ENCODE results near the gene DOC2B.

Gene DOC2B

DNA sequence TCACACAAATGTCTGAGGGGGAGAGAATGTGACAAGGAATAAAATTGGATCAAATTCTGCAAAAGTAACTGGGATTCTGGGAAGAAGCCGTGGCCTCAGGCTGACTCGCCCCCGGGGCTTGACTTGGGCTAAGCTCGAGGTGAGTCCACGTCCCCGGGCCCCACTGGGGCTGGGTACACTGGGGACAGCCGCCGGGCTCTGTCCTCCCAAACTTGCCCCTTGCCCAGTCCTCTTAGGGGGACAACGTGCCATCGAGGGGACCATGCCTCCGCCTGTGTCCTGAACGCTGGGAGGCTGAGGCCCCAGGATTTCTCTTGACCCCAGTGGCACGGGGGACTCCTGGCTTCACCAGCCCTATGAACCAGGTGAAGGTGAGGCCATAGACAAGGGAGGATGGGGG is 21.1 kb downstream of the DOC2B start:
- no peak for DNase-seq

DNA sequence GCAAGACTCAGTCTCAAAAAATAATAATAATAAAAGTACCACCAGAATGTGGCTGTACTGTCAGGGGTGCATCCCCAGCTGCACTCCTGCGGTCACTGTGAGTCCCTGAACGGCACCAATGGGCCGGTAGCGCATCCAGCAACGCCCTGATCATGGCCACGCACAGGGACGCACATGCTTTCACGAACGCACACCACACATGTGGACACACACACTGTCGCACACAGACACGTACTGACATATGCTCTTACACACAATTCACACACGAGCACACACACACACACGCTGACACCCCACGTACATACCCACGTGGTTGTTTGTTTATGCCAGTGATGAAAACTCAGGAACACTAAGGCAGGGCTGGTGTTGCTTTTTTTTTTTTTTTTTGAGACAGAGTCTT is 21.8 kb downstream of the DOC2B start:
- no peak for DNase-seq

DNA sequence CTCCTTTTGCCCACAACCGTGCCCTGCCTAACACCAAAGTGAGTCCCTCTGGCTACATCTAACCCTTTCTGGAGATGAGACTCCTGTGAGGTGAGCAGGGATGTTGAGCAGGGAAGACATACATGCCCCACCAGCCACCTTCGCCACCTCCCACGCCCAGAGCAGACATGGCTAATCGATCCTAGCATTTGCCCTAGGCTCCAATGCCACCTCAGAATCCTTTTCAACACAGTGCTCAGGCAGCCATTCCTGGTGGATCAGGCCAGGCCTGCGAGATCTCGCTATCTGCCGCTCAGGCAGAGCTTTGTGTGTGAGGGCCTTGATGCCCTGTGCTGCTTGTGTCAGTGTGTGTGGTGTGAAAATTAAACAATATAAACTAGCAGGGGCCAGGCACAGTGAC is 23.1 kb downstream of the DOC2B start:
- no peak for DNase-seq

DNA sequence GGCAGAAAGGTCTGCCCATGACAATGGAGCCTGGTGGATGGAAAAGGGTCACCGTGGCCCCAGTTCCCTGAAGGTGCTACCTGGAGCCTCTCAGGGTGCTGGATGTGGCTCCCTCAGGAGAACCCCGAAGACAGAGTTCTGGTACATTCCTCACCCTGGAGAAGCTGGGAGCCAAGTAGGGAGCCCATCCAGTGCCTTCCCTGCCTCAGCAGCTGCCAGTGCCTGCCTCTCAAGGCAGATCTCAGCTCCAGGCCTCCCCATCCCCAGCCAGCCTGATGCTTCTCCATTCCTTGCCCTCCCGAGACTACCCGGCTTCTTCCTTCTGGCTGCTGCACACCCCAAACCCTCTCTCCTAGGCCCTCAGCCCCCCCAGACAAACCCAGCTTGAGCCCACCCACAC is 23.5 kb downstream of the DOC2B start:
- no peak for DNase-seq

DNA sequence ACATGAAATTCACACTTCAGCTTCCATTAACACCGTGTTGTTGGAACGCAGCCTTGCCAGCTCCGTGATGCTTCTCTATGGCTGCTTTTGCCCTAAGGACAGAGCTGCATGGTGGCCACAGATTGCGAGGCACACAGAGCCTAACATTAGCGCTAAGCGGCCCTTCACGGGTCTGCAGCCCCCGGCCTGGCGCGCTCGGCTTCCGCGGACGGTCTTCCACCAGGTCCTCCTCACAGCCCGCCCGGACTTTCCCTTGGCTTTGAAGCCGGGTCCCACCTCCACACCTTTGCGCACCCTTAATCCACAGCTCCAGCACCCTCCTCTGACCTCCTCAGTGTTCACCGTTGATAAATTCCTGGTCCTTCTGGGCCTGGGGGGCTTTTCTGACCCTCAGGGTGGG is 24.5 kb downstream of the DOC2B start:
- no peak for DNase-seq

DNA sequence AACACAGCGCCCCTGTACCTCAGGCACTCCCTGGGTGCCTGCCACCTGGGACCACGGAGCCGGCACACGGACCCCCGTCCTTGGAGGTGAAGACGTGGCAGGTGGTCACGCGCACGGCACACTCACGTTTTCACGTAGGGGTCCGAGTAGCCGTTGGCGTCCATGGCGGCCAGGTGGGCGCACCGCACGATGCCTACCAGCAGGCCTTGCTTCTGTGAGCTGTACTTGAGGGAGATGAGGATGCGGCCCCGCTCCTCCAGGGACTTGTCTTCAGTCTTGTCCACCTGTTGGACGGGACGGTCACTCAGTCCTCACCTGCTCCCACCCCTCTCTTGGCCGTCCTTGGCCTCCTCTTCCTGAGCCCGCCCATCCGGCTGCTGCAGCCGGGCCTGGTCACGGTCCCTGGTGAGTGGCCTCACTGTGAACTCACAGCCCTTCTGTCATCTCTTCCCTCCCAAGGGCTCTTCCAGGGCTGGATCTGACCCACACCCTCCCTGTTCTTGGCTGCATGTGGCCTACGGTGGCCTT is 25.3 kb downstream of the DOC2B start:
- DNase-seq, result no peak

DNA sequence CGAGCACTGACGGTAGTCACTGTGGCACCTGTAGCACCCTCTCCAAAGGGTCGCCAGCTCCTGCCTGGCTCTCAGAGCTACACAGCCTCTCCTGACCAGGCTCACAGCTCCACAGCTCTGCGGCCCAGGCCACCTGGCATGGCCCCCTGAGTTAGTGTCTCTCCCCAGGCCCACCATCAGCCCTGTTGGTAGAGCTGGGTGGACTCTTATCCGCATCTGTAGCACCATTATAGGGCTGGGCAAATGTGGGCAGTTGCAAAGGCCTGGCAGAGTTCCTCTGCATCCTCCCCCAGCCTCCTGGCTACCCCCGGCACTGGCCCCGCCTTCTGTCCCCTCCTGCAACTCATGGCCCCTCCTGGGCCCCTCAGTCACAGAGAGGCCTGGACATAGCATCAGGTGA is 25.9 kb downstream of the DOC2B start:
- no peak for DNase-seq

DNA sequence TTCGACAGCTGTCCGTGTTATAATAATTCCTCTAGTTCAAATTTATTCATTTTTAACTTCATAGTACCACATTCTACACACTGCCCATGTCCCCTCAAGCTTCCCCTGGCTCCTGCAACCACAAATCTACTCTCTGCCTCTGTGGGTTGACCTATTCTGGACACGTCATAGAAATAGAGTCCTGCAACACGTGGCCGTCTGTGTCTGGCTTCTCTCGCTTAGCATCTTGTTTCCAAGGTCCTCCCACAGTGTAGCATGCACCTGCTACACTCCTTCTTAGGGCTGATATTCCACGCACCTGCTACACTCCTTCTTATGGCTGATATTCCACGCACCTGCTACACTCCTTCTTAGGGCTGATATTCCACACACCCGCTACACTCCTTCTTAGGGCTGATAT is 27.6 kb downstream of the DOC2B start:
- DNase-seq, result no peak

DNA sequence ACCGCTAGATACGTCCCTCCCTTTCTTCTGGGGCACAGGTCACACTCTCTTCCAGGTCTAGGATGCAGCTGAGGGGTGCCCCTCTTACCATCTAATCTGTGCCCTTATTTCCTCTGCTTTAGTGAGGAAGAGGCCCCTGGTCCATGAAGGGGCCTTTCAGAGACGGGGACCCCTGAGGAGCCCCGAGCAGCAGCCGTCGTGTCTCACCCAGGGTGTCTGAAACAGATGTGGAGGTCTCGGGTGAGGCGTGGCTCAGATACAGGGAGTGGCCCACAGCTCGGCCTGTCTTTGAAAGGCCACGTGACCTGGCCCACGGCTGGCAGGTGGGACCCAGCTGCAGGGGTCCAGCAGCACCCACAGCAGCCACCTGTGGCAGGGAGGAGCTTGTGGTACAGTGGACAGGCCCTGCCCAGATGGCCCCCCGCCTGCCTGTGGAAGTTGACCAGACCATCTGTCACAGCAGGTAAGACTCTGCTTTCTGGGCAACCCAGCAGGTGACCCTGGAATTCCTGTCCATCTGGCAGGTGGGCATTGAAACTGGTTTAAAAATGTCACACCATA is 28.5 kb downstream of the DOC2B start:
- no peak for DNase-seq

DNA sequence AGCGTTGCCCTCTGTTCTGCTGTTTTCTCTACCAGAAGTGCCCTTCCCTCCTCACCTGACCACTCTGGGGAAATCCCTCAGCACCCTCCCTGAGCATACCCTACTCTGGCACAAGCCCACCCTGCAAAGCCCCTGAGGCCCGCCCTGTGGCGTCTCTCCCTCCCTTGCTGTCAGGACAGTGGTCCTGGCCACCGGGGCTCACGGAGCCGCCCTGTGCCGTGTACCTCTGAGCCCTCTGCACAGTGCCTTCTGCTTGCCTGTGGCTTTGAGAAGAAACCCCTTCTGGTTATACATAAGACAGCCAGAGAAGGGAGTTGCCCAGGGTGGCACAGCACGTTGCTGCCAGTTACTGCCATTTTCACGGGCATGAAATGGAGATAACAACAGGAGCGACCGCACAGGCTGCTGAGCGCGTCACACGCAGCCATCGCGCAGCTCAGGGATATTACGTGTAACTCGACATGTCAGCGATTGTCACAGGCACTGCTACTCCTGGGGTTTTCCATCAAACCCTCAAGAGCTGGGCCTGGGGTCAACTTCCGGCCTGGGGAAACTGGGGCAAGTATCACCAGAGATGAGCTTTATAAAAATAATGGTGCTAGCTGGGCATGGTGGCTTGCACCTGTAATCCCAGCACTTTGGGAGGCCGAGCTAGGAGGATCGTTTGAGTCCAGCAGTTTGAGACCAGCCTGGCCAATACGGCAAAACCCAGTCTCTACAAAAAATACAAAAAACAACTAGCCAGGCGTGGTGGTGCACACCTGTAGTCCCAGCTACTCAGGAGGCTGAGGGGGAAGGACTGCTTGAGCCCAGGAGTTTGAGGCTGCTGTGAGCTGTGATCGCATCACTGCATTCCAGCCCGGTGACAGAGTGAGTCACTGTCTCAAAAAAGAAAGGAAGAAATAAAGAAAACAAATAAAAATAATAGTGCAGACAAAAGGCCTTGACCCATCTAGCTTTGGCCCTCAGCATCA is 29.3 kb downstream of the DOC2B start:
- no peak for DNase-seq

DNA sequence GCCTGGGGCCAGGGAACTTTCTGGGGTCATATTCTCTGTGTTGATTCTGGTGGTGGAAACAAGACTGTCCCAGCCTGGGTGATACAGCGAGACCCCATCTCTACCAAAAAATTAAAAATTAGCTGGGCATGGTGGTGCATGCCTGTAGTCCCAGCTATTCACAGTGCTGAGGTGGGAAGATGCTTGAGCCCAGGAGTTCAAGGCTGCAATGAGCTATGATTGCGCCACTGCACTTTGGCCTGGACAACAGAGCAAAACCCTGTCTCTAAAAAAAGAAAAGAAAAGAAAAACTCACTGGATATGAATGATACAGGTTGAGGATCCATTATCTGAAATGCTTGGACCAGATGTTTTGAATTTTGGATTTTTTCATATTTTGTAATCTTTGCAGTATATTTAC is 30.4 kb downstream of the DOC2B start:
- no peak for DNase-seq

DNA sequence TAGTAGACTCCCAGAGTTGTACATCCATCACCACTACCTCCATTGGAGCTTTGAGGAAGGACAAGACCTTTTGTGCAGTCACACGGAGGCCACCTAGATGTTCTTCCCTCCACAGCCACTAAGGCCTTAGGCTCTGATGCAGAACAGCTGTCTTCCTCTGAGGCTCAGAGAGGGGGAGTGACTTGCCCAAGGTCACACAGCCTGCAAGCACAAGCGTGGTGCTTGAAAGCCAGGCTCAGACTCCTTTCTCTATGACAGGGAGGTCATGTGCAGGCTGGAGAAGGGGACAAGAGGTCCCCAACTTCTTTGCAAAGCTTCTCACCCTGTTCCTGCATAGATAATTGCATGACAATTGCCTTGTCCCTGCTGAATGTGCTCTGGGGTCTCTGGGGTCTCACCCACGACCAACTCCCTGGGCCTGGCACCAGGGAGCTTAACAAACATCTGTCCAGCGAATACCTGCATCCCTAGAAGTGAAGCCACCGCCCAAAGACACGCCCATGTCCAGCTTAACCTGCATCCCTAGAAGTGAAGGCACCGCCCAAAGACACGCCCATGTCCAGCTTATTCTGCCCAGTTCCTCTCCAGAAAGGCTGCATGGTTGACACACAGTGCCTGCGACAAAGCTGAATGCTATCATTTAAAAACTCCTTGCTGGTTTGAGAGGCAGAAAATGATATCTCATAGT is 31.4 kb downstream of the DOC2B start:
- DNase-seq, result no peak

DNA sequence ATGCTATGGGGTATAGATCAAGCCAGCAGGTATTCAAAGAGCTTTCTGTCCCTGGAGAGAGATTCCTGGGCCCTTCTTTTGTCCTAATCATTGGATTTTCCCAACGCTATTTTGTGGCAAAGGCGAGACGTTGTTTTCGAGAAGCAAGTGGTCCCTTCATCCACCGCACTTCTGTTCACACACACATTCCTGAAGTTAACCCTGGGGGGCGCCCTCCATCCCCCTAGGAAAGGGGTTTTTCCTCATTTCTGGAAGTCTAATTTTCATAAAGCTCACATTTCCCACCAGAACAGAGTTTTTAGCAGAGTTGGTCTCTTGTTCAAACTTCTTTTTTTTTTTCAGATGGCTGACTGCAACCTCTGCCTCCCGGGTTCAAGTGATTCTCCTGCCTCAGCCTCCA is 32.2 kb downstream of the DOC2B start:
- no peak for DNase-seq

DNA sequence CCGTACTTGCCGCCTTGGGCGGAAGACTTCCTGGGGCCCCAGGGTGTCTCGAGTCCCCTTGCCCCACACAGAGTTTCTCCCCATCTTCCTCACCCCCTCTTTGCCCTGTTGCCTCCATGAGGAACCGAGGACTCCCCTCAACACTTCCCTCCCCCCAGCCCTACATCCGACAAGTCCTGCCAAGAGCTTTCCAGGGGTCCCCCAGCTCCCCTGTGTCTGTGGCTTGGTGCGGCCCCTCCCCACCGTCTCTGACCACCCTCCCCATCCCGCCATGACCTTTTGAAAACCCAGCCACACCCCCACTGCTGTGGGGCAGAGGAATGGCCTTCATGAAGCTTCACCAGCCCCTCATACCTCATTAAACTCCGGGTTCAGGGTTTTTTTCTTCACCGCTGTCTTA is 32.7 kb downstream of the DOC2B start:
- DNase-seq, result no peak

DNA sequence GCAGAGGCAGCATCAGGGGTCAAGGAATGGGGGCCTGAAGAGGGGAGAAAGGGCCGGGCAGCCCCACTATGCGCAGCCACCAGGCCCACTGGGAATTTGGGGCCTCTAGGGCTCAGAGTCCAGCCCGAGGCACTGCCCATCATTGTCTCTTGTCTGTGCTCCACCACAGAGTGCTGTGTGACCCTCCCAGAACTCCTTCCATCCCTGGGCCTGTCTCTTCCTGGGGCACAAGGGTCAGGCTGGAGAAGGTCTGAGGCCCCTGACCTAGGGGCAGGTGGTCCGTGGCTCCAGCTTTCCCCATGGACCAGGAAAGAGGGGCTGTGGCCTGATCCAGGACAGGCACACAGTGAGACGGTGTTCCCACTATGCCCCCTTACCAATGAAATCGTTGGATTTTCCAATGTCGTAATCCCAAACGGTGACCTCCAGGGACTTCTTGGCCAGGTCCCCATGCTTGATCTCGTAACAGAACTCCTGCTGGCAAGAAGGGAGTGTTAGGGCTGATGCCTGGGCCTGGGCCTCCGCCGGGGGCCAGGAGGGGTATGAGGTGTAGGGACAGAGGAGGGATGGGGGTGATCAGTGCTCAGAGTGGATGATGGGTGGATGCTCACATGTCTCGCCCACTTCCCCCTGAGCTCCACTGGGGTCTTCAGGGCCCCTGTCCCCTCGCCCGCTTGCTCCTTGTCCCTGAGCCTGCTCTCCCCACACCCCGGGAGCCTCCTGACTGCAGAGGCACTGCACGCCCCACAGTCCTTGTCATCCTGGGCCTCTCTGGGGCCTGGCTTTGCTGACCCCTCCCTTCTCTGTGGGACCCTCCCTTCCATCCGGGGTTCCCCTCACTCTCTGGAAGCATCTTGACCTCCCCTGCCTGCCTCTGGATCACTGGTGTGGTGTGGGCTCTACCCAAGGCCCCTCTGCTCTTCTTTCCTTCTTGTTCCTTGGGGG is 33.4 kb downstream of the DOC2B start:
- DNase-seq, result no peak

DNA sequence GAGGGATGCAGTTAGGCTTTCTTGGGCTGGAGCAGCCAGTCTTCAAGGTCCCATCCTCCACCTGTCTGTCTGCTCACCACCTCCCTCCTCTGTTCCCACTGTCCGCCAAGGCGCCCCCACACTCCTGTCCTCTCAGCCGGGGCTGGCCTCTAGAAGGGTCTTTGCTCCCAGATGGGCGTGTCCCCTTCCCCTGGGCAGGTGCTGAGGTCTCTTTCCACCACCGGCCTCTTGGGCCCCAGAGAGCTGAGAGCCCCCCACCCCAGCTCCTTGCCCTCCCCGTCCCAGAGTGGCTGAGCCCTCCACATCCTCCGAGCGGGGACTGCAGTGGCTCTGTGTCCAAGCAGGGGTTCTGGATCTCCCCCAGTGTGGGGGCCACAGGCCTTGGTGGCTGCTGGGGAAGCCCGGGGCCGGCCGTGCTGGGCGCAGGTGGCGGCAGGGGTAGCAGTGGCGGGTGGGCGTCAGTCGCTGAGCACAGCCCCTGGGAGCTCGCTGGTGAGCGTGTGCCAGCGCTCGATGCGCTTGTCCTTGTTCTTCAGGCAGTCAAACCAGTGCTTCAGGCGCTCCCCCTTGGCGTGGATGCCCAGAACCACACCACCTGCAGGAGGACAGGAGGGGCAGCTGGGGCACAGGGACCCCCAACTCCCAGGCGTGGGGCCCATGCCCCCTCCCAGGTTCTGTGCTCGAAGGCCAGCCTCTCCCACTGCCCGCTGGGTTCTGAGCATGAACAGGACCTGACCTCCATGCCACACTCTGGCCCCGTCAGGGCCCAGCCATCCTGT is 34.3 kb downstream of the DOC2B start:
- no peak for DNase-seq

DNA sequence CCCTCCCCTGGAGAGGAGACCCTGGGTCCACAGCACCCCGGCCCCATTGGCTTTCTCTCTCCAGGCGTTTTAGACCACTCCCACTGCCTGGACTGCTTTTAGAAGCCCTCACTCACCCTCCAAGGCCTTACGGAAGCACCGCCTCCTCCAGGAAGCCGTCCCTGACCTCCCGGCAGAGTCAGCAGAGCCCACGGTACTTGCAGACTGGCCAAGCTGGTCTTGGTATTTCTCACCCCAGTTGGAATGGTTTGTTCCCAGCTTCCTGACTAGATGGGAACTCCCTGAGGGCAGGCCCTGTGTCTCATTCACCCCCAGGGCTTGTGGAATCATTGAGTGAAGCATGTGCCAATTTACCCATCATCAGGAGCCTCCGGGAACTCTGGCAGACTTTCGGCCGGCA is 34.9 kb downstream of the DOC2B start:
- no peak for DNase-seq

DNA sequence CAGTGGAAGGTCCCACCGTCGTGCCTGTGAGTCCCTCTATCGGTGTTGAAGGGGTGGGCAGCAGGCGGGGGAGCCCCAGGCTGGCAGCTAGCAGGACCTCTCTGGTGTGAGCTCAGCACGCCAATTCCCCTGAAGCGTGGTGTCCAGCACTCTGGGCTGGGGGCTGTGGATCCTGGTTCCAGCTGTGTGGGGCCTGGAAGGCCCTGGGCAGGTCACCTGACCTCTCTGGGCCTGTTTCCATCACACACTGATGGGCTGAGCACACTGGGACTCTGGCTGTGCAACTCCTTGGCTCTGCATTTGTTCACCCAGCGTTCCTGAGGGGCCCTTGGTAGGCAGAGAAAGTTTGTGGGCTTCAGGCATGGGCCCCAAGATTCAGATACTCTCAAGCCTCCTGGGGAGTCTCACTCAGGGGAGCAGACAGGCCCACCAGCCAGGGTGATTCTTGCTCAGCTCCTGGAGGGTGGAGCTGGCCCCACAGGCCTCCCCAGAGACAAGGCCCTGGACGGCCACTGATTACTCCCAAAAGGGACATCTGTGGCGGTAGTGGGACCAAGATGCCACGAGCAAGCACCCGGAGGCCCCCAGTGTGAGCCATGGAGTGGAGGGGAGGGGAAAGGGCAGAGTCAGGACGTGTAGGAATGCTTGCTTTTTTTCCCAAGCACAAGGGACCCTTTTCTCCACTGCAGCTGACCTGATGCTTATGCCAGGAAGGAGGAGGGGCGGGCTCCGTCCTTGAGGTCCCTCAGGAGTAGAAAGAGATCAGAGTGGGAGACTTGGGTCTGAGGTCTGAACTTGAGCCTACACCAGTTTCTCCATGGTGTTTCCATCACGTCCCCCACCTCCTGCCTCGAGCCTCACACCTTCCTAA is 35.5 kb downstream of the DOC2B start:
- DNase-seq, result peak; percentile 25

DNA sequence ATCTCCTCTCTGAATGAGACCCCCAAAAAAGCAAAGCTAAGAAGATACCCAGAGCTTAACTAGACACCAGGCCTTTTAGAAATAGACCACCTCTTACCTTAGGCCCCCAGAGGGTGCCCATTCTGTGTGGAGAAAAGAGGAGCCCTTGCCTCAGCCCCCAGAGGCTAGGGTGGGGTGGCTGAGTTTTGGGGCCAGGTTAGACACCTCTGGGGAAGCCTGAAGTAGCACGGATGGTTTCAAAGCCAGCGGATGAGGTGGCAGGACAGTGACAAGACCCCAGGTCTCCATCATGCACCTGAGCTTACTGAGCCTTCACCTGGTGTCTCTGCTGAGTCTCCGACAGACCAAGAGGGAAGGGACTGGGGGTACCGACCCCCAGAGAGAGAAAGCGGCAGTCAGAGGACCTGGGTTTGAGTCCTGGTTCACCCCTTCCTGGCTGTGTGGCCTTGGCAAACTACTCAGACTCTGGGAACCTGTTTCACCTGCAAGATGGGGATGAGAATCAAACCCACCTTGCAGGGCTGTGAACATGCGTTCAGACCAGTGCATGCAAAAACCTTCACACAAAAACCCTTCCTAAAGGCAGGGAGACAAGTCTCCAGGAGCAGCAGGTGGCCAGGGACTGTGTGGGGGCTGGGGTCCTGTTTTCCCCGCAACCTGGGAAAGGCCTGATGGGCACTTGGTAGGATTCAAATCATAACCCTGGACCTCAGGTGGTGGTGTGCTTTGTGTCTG is 36.3 kb downstream of the DOC2B start:
- DNase-seq, result no peak

DNA sequence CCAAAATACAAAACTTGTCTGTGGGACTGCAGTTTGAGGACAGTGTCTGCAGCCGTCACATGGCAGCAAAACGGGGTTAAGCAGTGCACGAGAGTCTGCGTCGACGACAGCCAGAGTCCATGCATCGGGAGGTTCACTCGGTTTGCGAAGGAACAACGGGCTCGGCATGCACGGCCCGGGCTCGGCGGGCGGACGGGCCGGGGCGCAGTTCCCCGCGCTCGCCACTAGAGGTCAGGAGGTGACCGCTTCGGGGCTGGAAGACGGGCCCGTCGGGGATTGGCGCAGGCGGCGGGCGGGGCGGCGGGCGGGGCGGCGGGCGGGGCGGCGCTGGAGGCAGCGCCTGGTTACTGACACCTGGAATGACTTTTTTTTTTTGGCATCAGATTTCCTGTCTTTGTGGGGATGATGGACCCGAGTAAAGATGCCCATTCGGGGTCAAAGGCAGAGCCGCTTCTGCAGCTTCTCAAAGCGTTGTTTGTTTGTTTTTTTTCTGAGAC is 37.6 kb downstream of the DOC2B start:
- DNase-seq, result peak; percentile 88
